ENCODE results near the gene ADGRV1.

ADGRV1 gene

GRCh38 chr5:91079037-91079436 lies 520.4 kb downstream of the ADGRV1 start:
- no peak for DNase-seq

GRCh38 chr5:91089758-91090157 lies 531.2 kb downstream of the ADGRV1 start:
- DNase-seq, result no peak

GRCh38 chr5:91090995-91091394 lies 532.4 kb downstream of the ADGRV1 start:
- no peak for DNase-seq

GRCh38 chr5:91091471-91092234 lies 533.1 kb downstream of the ADGRV1 start:
- DNase-seq, result no peak

GRCh38 chr5:91092859-91093783 lies 534.5 kb downstream of the ADGRV1 start:
- no peak for DNase-seq

GRCh38 chr5:91095313-91095712 lies 536.7 kb downstream of the ADGRV1 start:
- no peak for DNase-seq

DNA sequence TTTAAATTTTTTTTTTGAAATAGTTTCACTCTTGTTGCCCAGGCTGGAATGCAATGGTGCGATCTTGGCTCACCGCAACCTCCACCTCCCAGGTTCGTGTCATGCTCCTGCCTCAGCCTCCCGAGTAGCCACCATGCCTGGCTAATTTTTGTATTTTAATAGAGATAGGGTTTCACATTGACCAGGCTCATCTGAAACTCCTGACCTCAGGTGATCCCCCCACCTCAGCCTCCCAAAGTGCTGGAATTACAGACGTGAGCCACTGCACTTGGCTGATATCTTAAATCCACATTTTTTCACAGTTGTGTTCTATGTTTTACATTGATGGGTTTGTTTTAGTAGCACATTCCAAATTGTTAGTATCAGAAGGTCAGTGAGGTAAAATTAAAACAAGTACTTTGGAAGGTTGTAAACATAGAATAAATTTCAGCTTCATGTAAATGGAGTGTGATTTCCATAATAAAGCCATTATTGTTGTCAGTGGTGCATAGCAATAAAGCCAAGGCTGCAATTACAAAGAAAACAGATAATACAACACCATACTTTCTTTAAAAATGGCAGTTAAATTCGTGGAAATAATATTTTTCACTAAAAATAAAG lies 537.3 kb downstream of the ADGRV1 start:
- no peak for DNase-seq

GRCh38 chr5:91098541-91098940 lies 539.9 kb downstream of the ADGRV1 start:
- DNase-seq, result no peak

GRCh38 chr5:91101600-91102379 lies 543.2 kb downstream of the ADGRV1 start:
- peak; percentile 67 for DNase-seq

DNA sequence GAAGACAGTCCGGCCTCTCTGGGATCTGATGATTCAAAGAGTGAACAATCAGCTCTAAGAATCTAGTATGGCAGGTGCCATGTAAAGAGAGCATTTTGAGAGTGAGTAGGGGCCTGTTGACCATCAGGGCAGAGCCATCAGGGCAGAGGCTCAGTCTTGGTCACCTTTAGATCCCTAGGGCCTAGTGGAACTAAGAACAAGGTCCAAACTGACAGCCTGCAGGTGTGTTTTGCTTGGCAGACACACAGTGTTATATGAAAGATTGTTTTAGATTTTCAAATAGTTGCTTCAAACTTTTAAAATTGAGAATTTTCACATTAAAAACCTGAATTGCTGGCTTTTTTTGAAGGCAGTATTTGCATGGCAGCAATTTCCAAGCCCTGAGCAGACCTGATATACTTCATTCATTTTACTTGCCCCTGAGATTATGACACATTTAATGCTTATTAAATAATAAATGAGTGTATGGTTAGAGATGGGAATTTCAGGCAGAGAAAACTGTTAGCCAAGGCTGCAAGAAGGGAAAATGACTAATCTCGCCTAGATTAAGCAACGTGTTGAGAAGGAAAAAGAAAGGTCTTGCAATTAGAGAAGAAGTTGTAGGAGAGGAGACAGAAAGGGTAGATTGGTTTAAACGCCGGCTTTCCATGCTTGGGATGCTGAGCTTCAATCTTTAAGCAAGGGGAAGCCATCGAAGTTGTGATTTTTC lies 544.9 kb downstream of the ADGRV1 start:
- no peak for DNase-seq

DNA sequence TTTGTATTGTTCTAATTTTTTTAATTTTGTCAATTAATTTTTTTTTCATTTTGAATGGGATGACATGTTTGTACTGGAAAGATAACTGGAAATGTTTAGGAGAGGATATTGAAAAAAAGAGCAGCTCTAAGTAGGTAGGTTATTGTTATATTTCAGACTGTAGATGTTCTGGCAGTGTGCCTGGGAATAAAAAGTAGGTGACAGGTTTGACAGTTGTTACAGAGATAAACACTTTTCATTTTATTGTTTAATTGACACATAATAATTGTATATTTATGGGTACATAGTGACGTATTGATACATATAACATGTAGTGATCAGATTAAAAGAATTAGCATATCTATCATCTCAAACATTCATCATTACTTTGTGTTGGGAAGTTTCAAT lies 545.5 kb downstream of the ADGRV1 start:
- DNase-seq, result no peak

DNA sequence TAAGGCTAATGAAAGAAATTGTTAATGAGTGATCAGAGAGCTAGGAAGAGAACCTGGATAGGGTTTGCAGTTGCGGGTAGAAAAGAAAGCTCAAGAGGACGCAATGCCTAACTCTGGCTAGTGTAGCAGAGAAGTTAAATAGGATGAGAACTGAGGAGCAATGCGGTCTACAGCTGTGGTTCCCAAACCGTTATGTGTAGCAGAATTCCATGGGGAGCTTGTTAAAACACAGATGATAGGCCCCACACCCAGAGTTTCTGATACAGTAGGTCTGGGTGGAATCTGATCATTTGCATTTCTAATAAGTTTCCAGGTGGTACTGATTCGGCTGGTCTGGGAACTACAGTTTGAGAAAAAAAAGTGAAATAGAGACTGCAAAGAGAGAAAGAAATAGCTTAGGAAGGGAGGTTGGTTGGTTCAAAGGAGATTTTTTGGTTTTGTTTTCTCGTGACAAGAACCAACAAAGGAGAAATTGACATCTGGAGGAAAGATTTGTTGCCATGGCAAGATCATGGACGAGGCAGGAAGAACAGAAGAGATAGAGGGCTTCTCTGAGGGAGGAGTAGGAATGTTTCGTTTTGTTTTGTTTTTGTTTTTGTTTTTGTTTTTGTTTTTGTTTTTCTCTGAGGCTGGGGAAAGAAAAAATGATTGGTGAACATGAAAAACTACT lies 548.4 kb downstream of the ADGRV1 start:
- no peak for DNase-seq

DNA sequence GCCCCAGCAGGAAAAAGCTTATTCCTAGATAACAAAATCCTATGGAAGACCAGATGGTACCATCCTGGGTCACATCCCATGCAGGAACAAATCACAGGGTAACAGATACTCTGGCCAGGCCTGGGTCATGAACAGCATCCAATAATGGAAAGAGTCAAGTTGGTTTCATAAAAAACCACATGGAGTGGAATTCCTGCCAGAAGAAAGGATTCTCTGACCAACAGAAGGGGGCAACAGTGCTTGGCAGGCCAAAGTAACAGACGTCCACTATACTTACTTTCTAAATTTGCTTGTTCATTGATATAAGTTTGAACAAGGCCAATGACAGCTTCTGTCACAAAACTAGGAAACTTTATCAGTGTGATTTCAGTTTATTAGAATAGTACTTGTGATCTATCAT lies 551.0 kb downstream of the ADGRV1 start:
- no peak for DNase-seq

- DNase-seq, result no peak
These were observed 552.1 kb downstream of the ADGRV1 start for GRCh38 chr5:91110686-91111085.

- no peak for DNase-seq
These were observed 553.1 kb downstream of the ADGRV1 start for GRCh38 chr5:91111473-91112238.

DNA sequence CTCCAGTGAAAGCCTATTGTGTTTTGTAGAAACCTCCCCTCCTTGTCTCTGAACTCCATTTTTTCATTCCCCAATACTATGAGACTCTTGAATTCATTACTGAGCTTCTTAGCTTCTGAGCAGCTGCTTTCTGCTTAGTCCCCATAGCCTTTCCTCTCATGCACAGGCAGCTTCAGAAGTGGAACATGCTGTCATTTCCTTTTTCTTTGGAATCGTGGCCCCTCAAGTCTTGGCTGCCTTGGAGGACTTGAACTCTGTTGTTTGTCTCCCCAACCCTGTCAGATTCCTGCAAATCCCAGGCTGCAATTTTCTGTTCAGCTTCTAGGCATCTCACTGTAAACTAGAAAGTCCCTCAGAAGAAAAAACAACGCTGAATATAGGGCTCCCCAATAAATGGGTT lies 556.1 kb downstream of the ADGRV1 start:
- DNase-seq, result no peak

DNA sequence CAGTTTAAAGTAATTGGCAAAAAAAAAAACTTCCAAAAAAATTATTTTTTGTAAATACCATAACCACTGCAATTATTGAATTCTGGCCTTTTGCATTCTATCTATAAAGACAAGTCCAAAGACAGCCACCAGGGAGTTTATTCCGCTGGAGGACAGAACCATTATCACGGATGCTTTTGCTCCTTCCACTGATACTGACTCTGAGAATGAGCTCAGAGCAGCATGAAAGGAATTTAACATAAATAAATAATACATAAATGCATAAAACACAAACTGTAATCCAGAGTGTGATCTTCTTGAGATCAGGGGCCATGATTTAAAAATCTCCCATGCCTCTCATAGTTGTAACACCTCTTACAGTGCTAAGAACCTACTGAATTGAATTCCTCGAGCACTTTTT lies 559.8 kb downstream of the ADGRV1 start:
- no peak for DNase-seq

GRCh38 chr5:91118796-91119195 lies 560.2 kb downstream of the ADGRV1 start:
- no peak for DNase-seq

DNA sequence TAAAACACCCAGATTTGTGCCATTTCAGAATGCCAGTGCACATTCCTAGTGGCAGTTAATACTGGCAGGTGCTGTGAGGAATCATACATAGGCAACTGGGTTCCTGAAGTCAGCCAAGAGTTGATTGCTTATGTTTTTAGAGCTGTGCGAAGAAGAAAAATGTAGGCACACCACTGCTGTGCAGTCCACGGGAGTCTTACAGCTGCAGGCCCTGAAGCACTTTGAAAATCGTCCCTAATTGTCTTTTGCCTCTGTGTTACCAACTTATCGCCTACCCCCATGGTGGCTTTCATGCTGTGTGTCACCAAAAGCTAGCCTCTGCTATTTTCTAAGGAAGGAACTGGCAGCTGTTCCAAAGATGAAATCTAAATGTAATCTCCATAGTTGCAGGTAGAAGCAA lies 560.6 kb downstream of the ADGRV1 start:
- no peak for DNase-seq

- no peak for DNase-seq
These were observed 561.6 kb downstream of the ADGRV1 start for GRCh38 chr5:91119981-91120850.

Measured in activated CD4-positive, alpha-beta T cell treated with anti-CD3 and anti-CD28 coated beads for 48 hours (primary cell).